Lung (tissue), 12 donors: ENCODE results near the gene AP3S2. TPM values are rescaled to one million over a fixed set of nuclear protein-coding genes. Genes with fewer than 3 reads are reported as not detected.

Experiments
- ATAC-seq: fragments of 200-7000 bp; cut with Tn5 transposase; one replicate; pipeline ENCODE4 v1.9.1; 2020; ENCODE audit warnings: moderate number of reproducible peaks; ENCODE audit not compliant: insufficient read depth, low FRiP score
- DNase-seq, 3 donors: peaks; one replicate each; pipeline ENCODE4 v3.0.0-alpha.2; 2013 to 2017
- H3K27ac ChIP-seq, 2 donors: one replicate each; pipeline ENCODE4 v1.5.1; 2013; ENCODE audit warnings: mild to moderate bottlenecking in 2 of 2, moderate library complexity in 2 of 2, control low read depth in 1 of 2, inconsistent platforms in 1 of 2, low read depth in 1 of 2, low read length in 1 of 2
- H3K27me3 ChIP-seq, 3 donors: one replicate each; pipeline ENCODE4 v1.5.1; 2013; ENCODE audit warnings: low read length in 2 of 3; ENCODE audit not compliant: control insufficient read depth in 3 of 3, insufficient read depth in 3 of 3
- H3K36me3 ChIP-seq, 4 donors: one replicate each; pipeline ENCODE4 v1.5.1; 2013; ENCODE audit warnings: low read length in 4 of 4, mild to moderate bottlenecking in 1 of 4, moderate library complexity in 1 of 4; ENCODE audit not compliant: control insufficient read depth in 4 of 4, insufficient read depth in 4 of 4
- H3K4me1 ChIP-seq, 5 donors: one replicate each; pipeline ENCODE4 v1.5.1; 2013; ENCODE audit warnings: low read length in 5 of 5, mild to moderate bottlenecking in 2 of 5, moderate library complexity in 1 of 5; ENCODE audit not compliant: control insufficient read depth in 5 of 5, insufficient read depth in 5 of 5
- H3K4me3 ChIP-seq: one replicate; pipeline ENCODE4 v1.5.1; 2013; ENCODE audit warnings: mild to moderate bottlenecking, control low read depth, moderate library complexity
- H3K9ac ChIP-seq, 2 donors: one replicate each; pipeline ENCODE4 v1.5.1; 2013; ENCODE audit warnings: low read length in 2 of 2, control low read depth in 1 of 2; ENCODE audit not compliant: insufficient read depth in 1 of 2
- H3K9me3 ChIP-seq, 4 donors: one replicate each; pipeline ENCODE4 v1.5.1; 2013; ENCODE audit warnings: low read length in 3 of 4, mild to moderate bottlenecking in 1 of 4, moderate library complexity in 1 of 4; ENCODE audit not compliant: control insufficient read depth in 4 of 4, insufficient read depth in 3 of 4
- WGBS, 2 donors: extraction: QIAGEN DNeasy Blood & Tissue Kit; methylation state at CpG; one replicate each; pipeline ENCODE4 v1.1.7; 2013; 5-methylcytosine and 5-hydroxymethylcytosine counted together
- polyA plus RNA-seq, 2 donors: library from polyadenylated mRNA; stranded (reverse); fragments of 200-250 nt; gene quantifications; one replicate each; pipeline ENCODE4 v1.2.1, GENCODE V29; 2013
- total RNA-seq, 2 donors: library from RNA; depleted of rRNA in 1 of 2; stranded (reverse); fragments of >200 nt in 1 of 2; gene quantifications; one replicate each; pipeline ENCODE4 v1.2.1, GENCODE V29; 2014 to 2021
- TF ChIP-seq, protein P1 (sequence below): IDR thresholded peaks from 2 replicates; pipeline ENCODE4 v1.5.1; 2012; ENCODE audit warnings: mild to moderate bottlenecking; ENCODE audit errors: control extremely low read depth, extremely low read depth
- donor health status: control.
- donor health status: control.
- donor health status: Bipolar disorder and iron deficiency.
- donor health status: healthy.
- donor health status: DM: yes; HTN: yes; CAD: no.

The AP3S2 gene
- total and polyA plus RNA-seq, 4 donors: 9.9 to 31.8 (median 25.9) TPM

DNA sequence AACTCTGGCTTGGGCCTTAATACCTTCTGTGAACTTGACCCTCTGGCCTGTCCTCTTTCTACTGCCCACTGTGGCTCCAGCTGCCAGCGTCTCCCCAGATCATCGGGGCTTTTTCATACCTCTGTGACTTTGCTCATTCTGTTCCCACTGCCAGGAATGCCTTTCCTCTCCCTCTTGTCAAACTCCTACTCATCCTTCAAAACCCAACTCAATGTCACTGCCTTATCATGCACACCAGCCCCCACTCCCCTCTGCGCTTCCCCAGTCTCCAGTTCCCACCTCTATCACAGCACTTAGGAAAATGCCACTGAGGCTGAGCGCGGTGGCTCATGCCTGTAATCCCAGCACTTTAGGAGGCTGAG, 84.0 kb downstream of the AP3S2 start:
- Histone ChIP-seq H3K27ac (no peak overlapping the region), H3K9ac (no peak overlapping the region), H3K27me3 (peaks cover 0 to 15% (median 2%) of the 10 kb centered on the region in 3 donors), H3K4me3 (no peak overlapping the region), H3K36me3 (no peaks in the 10 kb centered on the region), H3K4me1 (peaks cover 0 to 7% (median 0%) of the 10 kb centered on the region in 5 donors), H3K9me3 (no peaks in the 10 kb centered on the region)
- WGBS, 2 donors: 97% methylated on average over 5 of the region's 5 CpGs
- TF ChIP-seq, protein P1, sequence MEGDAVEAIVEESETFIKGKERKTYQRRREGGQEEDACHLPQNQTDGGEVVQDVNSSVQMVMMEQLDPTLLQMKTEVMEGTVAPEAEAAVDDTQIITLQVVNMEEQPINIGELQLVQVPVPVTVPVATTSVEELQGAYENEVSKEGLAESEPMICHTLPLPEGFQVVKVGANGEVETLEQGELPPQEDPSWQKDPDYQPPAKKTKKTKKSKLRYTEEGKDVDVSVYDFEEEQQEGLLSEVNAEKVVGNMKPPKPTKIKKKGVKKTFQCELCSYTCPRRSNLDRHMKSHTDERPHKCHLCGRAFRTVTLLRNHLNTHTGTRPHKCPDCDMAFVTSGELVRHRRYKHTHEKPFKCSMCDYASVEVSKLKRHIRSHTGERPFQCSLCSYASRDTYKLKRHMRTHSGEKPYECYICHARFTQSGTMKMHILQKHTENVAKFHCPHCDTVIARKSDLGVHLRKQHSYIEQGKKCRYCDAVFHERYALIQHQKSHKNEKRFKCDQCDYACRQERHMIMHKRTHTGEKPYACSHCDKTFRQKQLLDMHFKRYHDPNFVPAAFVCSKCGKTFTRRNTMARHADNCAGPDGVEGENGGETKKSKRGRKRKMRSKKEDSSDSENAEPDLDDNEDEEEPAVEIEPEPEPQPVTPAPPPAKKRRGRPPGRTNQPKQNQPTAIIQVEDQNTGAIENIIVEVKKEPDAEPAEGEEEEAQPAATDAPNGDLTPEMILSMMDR: no peak
- ATAC-seq: no peak
- DNase-seq: no peak

DNA sequence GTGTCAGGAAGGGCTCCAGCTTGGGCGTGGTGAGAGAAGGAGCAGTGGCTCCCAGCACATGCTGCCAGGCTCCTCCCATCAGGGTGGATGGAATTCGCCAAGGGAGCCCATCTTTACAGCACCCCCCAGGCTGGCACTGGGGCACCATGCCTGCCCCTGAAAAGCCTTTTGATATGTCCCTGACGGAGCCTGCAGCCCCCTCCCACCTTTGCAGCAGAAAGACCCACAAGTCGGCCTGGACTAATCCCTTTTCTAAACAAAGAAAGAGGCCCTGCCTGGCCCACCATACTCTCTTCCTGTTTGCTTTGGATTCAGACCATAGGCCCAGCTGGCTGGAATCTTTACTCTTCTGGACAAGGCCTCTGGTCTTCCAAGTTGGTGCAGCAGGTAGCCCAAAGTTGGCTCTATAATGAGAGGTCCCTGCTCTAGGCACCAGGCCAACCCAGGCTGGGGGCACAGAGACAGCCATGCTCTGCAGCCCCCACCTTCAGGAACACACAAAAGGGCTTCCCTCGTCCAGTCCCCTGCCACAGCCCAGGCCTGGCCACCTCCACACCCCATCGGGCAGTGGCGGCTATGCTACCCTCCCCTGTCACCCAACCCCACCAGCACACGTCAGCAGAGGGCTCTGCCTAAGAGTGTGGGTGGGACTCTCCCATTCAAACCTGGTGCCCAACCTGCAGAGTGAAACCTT, 84.6 kb downstream of the AP3S2 start:
- H3K27me3 ChIP-seq: peaks cover 0 to 13% (median 2%) of the 10 kb centered on the region in 3 donors
- H3K4me1 ChIP-seq: peaks cover 0 to 6% (median 0%) of the 10 kb centered on the region in 5 donors
- DNase-seq: peak in 2 of 3 donors; percentile 11 to 54
- no peak overlapping the region for H3K27ac ChIP-seq
- no peaks in the 10 kb centered on the region for H3K9me3 ChIP-seq
- TF ChIP-seq, protein P1: no peak
- H3K9ac ChIP-seq: no peak overlapping the region
- no peak for ATAC-seq
- H3K36me3 ChIP-seq: peaks cover 0 to 2% (median 0%) of the 10 kb centered on the region in 4 donors
- WGBS, 2 donors: 84 to 86% methylated on average over 8 of the region's 8 CpGs
- H3K4me3 ChIP-seq: no peak overlapping the region

DNA sequence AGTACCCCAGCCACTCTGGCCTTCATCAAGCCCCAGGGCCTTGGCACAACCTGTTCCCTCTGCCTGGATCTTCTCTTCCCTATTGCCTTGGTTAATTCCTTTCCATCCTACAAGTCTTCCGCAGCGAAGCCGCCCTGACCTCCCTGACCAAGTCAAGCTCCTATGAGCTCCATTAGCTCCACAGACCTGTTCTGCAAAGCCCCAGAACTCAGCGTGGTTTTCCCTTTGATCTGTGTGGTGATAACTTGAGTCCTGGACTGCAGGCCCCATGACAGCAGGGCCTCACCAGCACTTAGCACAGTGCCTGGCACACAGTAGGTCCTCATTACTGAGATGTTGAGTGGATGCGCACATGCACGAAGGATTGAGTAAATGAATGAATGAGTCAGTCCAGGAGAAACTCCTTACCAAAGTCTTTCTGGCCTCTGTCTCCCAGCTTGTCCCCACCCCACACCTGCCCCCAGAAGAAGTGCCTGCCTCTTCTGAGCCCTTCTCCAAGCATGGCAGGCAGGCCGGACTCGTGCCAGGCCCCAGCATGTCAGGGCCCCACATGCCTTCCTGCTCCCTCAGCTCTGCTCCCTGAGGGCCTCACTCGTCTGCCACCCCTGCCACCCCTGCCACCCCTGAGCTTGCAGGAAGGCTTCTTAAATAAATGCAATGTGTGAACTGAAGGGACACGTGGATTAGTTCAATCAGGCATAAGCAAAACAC, 85.5 kb downstream of the AP3S2 start:
- WGBS, 2 donors: 87 to 89% methylated on average over 10 of the region's 10 CpGs
- H3K9me3 ChIP-seq: no peaks in the 10 kb centered on the region
- H3K4me3 ChIP-seq: no peak overlapping the region
- no peak overlapping the region for H3K9ac ChIP-seq
- H3K4me1 ChIP-seq: peaks cover 0 to 6% (median 0%) of the 10 kb centered on the region in 5 donors
- peaks cover 0 to 4% (median 0%) of the 10 kb centered on the region in 3 donors for H3K27me3 ChIP-seq
- DNase-seq (no peak), ATAC-seq (no peak)
- H3K27ac ChIP-seq: no peak overlapping the region
- TF ChIP-seq, protein P1: no peak
- peaks cover 0 to 2% (median 0%) of the 10 kb centered on the region in 4 donors for H3K36me3 ChIP-seq
